Thoracic aorta (tissue), 2 donors: ENCODE measurements around the gene PPP2R3A. TPM values are rescaled to one million over a fixed set of nuclear protein-coding genes. Genes with fewer than 3 reads are reported as not detected.
"Not testable (repeated sequence)": the region's sequence is repeated elsewhere in the genome, so short reads cannot be mapped to it uniquely, and the experiment has no call there.

Experiments
- ATAC-seq: fragments of 150-250 bp; one replicate; pipeline ENCODE4 v1.8.0; 2017; ENCODE audit warnings: low read depth; ENCODE audit not compliant: insufficient number of reproducible peaks, low FRiP score
- DNase-seq: peaks from one replicate; pipeline ENCODE4 v3.0.0-alpha.2; 2020; ENCODE audit warnings: low spot score
- H3K27ac ChIP-seq, 2 donors: fragments of 200-600 bp; sonication (generic); 1 replicate in 1 of 2; 2 replicates in 1 of 2; pipeline ENCODE4 v1.5.1; 2016; ENCODE audit warnings: mild to moderate bottlenecking in 2 of 2, moderate library complexity in 2 of 2
- H3K27me3 ChIP-seq: fragments of 200-600 bp; sonication (generic); replicated peaks from 2 replicates; pipeline ENCODE4 v1.6.0; 2016; ENCODE audit warnings: mild to moderate bottlenecking; ENCODE audit not compliant: insufficient read depth
- H3K36me3 ChIP-seq: fragments of 200-600 bp; sonication (generic); one replicate; pipeline ENCODE4 v1.5.1; 2016
- H3K4me1 ChIP-seq, 2 donors: fragments of 200-600 bp; sonication (generic); 1 replicate in 1 of 2; 2 replicates in 1 of 2; pipeline versions ENCODE4 v1.5.1 to v1.6.0; 2016; ENCODE audit warnings: low read depth in 2 of 2, mild to moderate bottlenecking in 1 of 2; ENCODE audit not compliant: control insufficient read depth in 1 of 2
- H3K4me3 ChIP-seq: fragments of 200-600 bp; sonication (generic); 2 replicates; pipeline ENCODE4 v1.5.1; 2016; ENCODE audit warnings: mild to moderate bottlenecking
- H3K9me3 ChIP-seq: fragments of 200-600 bp; sonication (generic); 2 replicates; pipeline ENCODE4 v1.5.1; 2016
- CTCF ChIP-seq: fragments of 200-600 bp; sonication (generic); IDR thresholded peaks from one replicate; pipeline ENCODE4 v1.5.1; 2019; ENCODE audit warnings: antibody characterized with exemption
- total RNA-seq, 2 donors: library from RNA; depleted of rRNA; stranded (reverse); fragments of >200 nt; gene quantifications; one replicate each; pipeline versions ENCODE4 v1.1.0 to v1.2.3, GENCODE V29; 2016

Gene PPP2R3A
- total RNA-seq, 2 donors from 2014 or later: 6.8 to 18.0 TPM

GRCh38 chr3:136186846-136187245 lies 221.3 kb downstream of the PPP2R3A start:
- H3K36me3 ChIP-seq: no peaks in the 10 kb centered on the region
- no peak for TF ChIP-seq CTCF
- no peaks in the 10 kb centered on the region for H3K9me3 ChIP-seq
- ATAC-seq: no peak
- H3K27ac ChIP-seq: no peak overlapping the region
- no peak overlapping the region for H3K4me3 ChIP-seq
- no peak for DNase-seq
- H3K27me3 ChIP-seq: no peaks in the 10 kb centered on the region
- peaks cover 61 to 68% of the 10 kb centered on the region in 2 donors for H3K4me1 ChIP-seq

DNA sequence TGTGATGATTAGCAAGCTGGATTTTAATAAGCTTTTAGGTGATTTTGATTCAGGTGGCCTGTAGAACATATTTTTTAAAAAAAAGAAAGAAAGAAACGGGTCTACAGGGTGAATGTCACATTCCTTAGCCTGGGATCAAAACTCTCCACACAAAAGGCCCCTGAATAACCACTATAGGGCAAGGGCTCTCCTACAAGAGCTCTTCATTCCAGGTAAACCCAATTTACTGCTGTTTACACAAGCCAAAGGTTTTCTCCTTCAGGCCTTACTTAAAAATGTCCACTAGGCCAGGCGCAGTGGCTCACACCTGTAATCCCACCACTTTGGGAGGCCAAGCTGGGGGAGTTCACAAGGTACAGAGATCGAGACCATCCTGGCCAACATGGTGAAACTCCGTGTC lies 222.3 kb downstream of the PPP2R3A start:
- no peak for TF ChIP-seq CTCF
- no peak overlapping the region for H3K4me3 ChIP-seq
- H3K9me3 ChIP-seq: no peaks in the 10 kb centered on the region
- peaks cover 61 to 77% of the 10 kb centered on the region in 2 donors for H3K4me1 ChIP-seq
- H3K27me3 ChIP-seq: no peaks in the 10 kb centered on the region
- no peak for DNase-seq
- no peak for ATAC-seq
- H3K36me3 ChIP-seq: no peaks in the 10 kb centered on the region
- H3K27ac ChIP-seq: no peak overlapping the region

GRCh38 chr3:136189043-136189442 lies 223.5 kb downstream of the PPP2R3A start:
- TF ChIP-seq CTCF: no peak
- Histone ChIP-seq H3K4me1 (peaks cover 63 to 74% of the 10 kb centered on the region in 2 donors), H3K27me3 (no peaks in the 10 kb centered on the region), H3K4me3 (no peak overlapping the region), H3K27ac (no peak overlapping the region), H3K36me3 (no peaks in the 10 kb centered on the region), H3K9me3 (no peaks in the 10 kb centered on the region)
- DNase-seq (no peak), ATAC-seq (no peak)

- ATAC-seq: no peak
- Histone ChIP-seq H3K9me3 (no peaks in the 10 kb centered on the region), H3K4me3 (no peak overlapping the region), H3K36me3 (no peaks in the 10 kb centered on the region), H3K4me1 (peaks cover 60 to 64% of the 10 kb centered on the region in 2 donors), H3K27ac (peak overlapping the region in 1 of 2 donors; percentile 98), H3K27me3 (no peaks in the 10 kb centered on the region)
- no peak for TF ChIP-seq CTCF
- DNase-seq: no peak
These were observed 224.5 kb downstream of the PPP2R3A start for GRCh38 chr3:136189859-136190617.

DNA sequence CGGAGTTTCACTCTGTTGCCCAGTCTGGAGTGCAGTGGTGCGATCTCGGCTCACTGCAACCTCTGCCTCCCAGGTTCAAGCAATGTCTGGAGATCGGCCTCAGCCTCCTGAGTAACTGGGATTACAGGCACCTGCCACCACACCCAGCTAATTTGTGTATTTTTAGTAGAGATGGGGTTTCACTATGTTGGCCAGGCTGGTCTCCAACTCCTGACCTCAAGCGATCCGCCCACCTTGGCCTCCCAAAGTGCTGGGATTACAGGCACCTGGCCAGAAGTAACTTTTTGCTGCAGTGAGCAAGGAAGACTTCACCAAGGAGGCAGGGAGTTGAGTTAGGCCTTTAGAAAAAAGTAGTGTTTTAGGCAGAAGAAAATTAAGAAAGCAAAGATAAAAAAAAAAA lies 226.7 kb downstream of the PPP2R3A start:
- DNase-seq, ATAC-seq, H3K27me3 ChIP-seq, H3K9me3 ChIP-seq, H3K36me3 ChIP-seq: not testable (repeated sequence)
- Histone ChIP-seq H3K27ac (peak overlapping the region; percentile 13 to 98), H3K4me3 (peak overlapping the region; percentile 86), H3K4me1 (peaks cover 42 to 46% of the 10 kb centered on the region in 2 donors)
